UCSD-AML1 (cell line): ENCODE data around the gene CCDC149.
"Not testable (repeated sequence)": the region's sequence is repeated elsewhere in the genome, so short reads cannot be mapped to it uniquely, and the experiment has no call there.

Experiments
- DNase-seq: peaks from one replicate; lab custom pipeline; 2025; ENCODE audit not compliant: unreplicated experiment; lab: John Stamatoyannopoulos, UW

CCDC149 gene

GRCh38 chr4:24917076-24917856 is 4.4 kb upstream of the CCDC149 start:
- no peak for DNase-seq

- no peak for DNase-seq
Observed at GRCh38 chr4:24915121-24915922, 2.5 kb upstream of the CCDC149 start.

DNA sequence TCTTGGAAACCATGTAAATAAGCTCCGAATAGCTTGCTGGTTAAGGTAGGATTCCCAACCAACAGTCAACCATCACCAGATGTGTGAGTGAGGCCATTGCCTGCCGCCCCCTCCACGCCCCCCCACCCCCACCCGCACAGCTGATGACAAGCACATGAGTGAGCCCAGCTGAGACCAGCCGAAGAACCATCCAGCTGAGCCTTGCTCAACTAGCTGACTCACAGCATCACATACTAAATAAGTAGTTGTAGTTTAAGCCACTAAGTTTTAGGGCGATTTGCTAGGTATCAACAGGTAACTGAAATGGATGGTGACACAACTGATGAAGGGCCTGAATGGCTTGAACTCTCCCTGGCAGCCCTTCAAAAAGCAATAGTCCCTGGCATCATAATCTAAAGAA is 1.6 kb upstream of the CCDC149 start:
- no peak for DNase-seq

DNA sequence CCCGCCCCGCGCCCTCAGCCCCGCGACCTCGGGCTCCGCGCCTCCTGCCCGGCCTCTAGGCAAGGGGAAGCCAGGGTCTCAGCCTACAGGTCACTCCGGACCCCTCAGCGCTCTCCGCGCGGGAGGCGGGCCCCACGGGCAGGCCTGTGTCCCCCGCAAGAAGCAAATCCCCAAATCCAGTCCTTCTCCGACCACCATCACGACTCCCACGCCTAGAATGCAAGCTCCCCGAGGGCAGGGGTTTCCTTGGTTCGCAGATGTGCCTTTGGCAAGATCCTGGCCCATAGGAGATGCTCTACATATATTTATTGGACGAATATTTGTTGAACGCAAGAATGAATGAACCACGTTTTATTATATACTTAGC is 260 bp upstream of the CCDC149 start:
- DNase-seq = no peak

DNA sequence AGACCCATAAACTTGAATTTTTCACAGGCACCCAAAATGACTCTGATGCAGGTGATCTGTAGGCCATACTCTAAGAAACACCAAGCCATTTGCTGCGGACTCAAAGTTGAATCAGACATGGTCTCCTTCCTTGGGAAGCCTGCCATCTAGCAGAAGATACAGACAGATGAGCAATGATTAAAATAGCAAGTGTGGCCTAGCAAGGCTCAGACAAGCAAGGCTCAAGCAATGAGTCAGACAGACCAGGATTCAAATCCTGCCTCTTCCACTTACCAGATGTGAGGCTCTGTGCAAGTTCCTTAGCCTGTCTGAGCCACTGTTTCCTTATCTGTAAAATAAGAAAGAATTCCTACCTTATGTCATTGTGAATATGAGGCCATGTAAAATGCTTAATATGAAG is 2.3 kb downstream of the CCDC149 start:
- DNase-seq = no peak

DNA sequence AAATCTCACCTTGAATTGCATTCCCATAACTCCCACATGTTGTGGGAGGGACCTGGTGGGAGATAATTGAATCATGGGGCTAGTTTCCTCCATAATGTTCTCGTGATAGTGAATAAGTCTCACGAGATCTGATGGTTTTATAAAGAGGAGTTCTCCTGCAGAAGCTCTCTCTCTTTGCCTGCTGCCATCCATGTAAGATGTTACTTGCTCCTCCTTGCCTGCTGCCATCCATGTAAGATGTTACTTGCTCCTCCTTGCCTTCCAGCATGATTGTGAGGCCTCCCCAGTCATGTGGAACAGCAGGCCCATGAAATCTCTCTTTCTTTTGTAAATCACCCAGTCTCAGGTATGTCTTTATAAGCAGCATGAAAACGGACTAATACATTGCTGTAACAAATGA is 3.2 kb downstream of the CCDC149 start:
- DNase-seq = not testable (repeated sequence)

DNA sequence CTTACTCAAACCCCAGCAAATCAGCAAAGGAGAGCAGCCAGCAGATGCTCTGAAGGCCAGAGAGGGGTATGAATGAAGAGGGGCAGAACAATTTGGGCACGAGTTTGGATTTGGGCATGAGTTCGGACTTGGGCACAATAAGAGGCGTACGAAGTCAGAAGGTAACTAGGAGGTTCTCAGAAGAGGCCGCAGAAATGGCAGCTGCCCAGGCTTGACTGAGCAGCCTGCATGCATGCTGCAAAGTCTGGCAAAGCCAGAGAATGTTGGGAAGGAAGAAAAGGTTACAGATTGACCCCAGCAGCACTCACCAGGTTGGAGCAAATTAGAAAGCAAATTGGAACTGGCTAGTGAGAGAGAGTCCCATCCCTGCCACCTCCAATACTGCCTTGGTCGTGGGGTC is 15.2 kb downstream of the CCDC149 start:
- no peak for DNase-seq

DNA sequence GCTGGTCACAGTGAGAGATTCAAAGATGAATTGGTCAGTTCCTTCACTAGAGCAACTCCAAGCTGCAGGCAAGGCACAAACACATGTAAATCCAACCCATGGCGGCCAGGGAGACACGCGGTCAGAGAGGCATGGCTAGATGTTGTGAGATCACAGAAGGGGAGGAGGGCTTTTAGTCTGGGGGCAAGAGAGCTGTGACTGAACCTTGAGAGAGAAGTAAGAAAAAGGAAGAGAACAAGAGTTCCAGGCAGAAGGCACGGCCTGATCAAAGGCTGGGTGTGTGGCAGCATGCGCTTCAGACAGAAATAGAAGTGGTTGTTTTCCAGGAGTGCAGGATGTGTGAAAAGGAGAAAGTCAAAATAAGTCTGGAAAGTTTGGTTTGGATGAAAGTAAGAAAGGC is 15.9 kb downstream of the CCDC149 start:
- DNase-seq = no peak

DNA sequence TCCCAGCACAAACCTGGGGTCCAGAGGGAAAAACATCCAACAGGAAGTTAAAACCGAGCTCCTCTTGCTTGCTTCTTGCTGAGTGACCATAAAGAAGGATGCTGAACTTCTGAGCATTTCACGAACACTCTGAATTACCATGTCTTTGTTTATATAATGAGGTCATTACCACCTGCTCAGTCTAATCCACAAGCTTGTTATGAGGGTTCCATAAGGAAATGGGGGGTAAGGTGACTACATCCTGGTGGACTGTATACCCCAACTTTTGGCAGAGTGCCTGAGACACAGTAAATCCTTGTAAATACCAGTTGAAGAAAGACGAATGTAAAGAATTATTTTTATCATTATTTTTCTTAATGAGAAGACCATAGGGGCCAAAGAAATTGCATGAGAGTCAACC is 16.8 kb downstream of the CCDC149 start:
- DNase-seq = no peak

DNA sequence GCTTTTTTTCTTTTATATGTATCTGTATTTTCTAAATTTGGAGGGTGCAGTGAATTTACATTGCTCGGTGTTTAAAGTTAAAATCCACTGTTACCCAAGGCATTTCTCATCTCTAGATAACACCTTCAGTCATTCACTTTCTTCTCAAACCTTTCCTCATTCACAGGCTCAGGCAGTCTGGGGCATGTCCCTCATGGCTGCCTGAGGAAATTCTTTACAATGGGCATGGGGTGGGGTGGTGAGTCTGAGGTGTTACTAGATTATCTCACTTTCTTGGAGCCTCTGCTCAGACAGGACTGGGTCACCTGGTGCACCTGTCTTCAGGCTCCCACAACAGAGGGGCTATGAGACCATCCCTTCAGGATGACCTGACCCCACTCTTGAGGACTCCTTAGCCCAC is 17.4 kb downstream of the CCDC149 start:
- no peak for DNase-seq

DNA sequence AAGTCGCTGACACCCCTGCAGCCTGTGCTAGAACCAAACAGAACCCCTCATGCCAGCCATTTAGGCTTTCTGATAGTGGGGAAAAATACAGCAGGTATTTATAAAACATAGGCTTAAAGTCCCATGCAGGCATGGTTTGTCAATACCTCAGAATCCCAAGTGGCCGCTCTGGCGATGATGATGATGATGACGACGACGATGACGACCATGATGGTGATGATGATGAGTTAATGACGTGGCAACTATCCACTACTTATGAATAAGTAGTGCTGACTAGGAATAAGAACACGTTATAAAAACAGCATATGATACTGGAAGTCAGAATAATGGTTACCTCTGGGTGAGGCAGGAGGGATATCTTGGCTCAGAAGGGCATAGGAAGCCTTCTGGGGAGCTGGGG is 18.0 kb downstream of the CCDC149 start:
- DNase-seq = no peak

GRCh38 chr4:24894243-24894642 is 18.6 kb downstream of the CCDC149 start:
- no peak for DNase-seq

GRCh38 chr4:24892778-24893177 is 20.1 kb downstream of the CCDC149 start:
- DNase-seq = no peak

- DNase-seq = no peak
Observed at GRCh38 chr4:24892278-24892677, 20.6 kb downstream of the CCDC149 start.

- DNase-seq = no peak
Observed at GRCh38 chr4:24890561-24891126, 22.2 kb downstream of the CCDC149 start.

GRCh38 chr4:24889991-24890390 is 22.9 kb downstream of the CCDC149 start:
- no peak for DNase-seq

- DNase-seq = no peak
Observed at GRCh38 chr4:24888475-24889344, 24.1 kb downstream of the CCDC149 start.

DNA sequence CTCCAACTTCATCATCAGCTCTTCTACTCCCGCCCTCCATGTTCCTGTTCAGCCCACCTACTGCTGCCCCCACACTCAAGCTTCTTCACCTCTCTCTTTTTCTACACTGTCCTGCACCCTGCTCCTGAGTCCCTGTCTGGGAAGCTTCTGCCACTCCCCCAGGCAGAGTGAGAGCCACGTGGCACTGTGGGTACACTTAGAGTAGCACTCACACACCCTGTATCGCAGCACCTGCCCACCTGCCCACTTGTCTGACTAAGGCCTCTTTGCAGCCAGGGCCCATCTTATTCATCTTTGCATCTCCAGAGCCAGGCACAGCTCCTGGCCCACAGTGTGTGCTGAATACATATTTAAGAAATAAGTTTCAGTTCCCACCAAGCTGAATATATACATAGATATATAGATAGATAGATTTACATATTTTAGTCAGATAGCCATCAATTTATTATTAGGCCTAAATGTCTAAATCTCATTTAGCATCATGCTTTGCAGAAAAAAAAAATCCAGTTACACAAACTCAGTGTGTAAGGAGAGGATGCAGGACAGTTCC is 24.9 kb downstream of the CCDC149 start:
- DNase-seq = no peak

GRCh38 chr4:24886596-24886995 is 26.2 kb downstream of the CCDC149 start:
- no peak for DNase-seq

GRCh38 chr4:24885342-24885741 is 27.5 kb downstream of the CCDC149 start:
- no peak for DNase-seq

- DNase-seq = no peak
Observed at GRCh38 chr4:24884902-24885301, 27.9 kb downstream of the CCDC149 start.
